ENCODE data around the gene CPAMD8.
"Not testable (repeated sequence)": the region's sequence is repeated elsewhere in the genome, so short reads cannot be mapped to it uniquely, and the experiment has no call there.

The CPAMD8 gene

DNA sequence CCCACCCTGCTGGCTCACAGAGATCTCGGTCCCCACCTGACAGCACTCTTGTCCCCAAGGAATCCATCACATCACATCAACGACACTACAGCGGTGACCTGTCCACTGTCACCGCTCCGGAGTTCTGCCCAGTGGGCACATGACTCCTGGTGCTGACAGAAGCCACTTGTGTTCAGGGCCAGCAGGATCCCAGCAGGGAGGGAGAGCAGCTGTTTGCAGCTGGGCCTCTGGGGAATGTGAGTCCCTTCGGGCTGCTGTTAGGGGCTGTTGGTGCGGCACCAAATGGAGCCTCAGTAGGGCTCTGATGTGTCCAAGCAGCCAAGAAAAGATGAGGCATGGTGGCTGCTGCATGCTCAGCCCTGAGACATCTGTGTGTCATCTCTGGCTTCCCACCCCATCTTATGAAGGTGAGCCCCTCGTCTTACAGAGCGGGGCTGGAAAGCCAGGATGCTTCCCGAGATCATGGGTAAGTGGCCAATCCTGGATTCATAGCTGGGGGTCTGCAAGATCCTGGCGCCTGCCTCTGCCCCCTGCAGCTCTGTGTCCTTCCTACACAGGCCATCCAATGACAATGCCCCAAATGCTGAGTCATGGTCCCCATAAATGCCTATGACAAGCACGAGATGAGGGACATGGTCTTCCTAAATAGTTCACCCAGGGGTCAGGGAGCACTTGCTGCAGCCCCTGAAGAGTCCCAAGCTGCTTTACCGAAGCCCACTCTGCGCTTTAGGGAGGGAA lies 81.8 kb downstream of the CPAMD8 start:
- DNase-seq: no peak

DNA sequence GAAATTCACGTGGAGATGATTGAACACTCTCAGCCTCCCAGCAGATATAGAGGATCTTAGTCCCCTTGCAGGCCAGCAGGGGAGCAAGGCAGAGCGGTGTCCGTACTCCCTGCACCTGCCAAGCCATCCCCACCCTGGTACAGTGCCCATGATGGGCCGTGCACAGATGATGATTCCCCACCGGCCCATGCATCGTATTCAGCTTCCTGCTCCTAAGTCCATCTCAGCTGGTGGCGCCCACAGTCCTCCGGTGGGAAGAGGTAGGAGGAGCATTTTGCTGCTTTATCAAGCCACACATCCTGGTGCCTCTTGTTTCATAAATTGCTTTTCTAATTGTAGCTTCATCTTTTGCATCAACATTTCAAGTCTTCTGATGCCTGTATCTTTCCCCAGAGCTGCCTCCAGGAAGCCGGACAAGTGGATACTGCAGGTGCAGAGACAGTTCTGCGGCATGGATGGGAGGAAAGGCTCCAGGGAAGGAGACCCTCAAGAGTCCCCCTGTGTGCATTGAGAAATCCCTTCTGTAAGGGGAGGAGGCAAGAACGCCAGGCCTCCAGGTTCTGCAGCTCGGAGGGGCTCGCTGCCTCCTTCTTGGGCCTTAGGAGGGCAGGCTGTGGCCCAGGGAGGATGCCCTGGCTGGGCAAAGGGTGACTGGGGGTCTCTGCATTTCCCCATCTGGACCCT lies 82.5 kb downstream of the CPAMD8 start:
- no peak for DNase-seq

GRCh38 chr19:16943090-16943489 lies 83.5 kb downstream of the CPAMD8 start:
- DNase-seq: not testable (repeated sequence)

GRCh38 chr19:16942583-16942982 lies 84.0 kb downstream of the CPAMD8 start:
- no peak for DNase-seq

GRCh38 chr19:16940626-16941025 lies 86.0 kb downstream of the CPAMD8 start:
- no peak for DNase-seq

- DNase-seq: not testable (repeated sequence)
These were observed 86.5 kb downstream of the CPAMD8 start for GRCh38 chr19:16940063-16940462.

DNA sequence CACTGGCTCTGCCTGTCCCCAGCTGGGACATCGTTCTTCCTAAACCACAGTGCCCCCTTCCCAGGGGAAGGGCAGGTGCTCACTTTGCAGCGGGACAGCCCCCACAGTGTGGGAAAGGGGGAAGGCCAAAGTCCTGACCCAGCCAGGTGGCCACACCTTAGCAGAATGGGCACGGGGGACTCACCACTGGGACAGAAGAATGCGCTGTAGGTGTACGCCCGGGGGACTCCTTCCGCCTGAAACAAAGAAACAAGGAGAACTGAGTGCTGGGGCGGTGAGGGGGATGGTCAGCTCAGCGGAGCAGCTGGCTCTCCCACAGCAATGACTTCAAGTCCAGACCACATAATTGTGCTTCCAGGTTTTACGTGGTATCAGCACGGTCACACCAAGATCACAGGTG lies 88.4 kb downstream of the CPAMD8 start:
- no peak for DNase-seq

DNA sequence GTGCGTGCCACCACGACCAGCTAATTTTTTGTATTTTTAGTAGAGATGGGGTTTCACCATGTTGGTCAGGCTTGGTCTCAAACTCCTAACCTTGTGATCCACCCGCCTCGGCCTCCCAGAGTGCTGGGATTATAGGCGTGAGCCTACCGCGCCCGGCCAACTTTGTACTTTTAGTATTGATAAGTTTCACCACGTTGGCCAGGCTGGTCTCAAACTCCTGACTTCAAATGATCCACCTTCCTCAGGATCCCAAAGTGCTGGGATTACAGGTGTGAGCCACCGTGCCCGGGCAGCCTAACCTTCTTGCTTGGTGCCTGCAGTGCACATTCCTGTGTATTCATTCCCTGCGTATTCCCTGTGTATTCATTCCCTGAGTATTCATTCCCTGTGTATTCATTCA lies 88.8 kb downstream of the CPAMD8 start:
- not testable (repeated sequence) for DNase-seq

DNA sequence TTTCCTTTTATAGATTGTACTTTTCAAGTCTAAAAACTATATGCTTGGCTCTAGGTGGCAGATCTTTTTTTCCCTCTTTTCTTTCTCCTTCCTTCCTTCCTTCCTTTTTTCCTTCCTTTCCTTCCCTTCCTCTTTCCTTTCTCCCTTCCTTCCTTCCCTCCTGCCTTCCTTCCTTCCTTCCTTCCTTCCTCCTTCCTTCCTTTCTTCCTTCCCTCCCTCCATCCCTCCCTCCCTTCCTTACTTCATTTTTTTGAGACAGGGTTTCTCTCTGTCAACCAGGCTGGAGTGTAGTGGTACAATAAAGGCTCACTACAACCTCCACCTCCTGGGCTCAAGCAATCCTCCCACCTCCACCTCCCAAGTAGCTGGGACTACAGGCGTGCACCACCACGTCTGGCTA lies 89.7 kb downstream of the CPAMD8 start:
- DNase-seq: no peak

- no peak for DNase-seq
These were observed 92.1 kb downstream of the CPAMD8 start for GRCh38 chr19:16934489-16934888.

- DNase-seq: no peak
These were observed 95.3 kb downstream of the CPAMD8 start for GRCh38 chr19:16931306-16931705.

DNA sequence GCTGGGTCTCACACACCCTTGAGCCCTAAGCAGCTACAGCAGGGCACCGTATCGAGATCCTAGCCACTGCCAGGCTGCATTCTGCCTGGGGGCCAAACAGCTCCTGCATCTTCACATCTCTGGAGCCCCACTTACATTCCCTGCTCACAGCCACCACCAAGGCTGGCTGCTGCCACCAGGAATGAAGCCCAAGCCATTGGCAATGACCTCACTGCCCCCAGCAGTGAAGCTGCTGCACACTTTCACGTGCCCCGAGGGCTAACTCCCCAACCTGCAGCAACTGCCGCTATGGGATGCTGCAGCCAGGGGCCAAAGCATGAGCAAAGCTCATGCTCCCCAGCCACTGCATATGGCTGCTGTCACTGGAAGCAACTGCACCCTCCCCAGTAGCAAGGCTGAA lies 95.9 kb downstream of the CPAMD8 start:
- DNase-seq: no peak

GRCh38 chr19:16928916-16929315 lies 97.7 kb downstream of the CPAMD8 start:
- no peak for DNase-seq

DNA sequence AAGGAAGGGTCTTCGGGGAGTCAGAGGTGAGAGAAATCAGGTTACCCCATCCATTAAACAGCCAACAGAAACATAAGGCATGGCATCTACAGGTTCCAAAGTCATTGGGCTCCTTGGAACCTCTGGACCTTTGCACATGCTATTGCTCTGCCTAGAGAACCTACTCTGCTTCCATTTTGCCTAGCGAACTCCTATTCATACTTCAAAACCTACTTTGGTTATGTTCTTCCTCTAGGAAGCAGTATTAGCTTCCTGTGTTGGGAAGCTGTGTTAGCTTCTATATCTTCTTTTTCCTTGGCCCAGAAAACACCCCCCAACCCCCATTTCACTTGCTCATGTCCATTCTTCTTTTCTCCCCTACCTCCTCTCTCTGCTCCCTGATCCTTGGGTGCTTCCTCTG lies 98.3 kb downstream of the CPAMD8 start:
- no peak for DNase-seq

DNA sequence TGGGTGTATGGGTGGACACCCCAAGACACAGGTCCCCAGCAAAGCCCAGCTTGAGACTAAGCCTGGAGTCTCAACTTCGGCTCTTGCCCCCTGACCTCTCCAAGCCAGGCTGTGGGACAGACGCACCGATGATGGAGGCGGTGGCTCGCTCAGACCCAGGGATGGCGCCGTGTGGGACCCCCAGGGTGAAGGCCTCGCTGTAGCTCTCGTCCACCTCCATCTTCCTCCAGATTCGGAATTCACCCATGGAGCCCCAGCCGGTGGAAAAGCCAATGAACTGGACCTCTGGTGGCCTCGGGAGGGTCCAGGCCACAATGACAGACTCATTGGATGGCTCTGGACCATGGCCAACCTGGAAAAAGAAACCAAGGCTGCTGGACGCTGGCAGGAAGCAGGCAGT lies 98.7 kb downstream of the CPAMD8 start:
- DNase-seq: no peak

- no peak for DNase-seq
These were observed 103.7 kb downstream of the CPAMD8 start for GRCh38 chr19:16922949-16923348.

- DNase-seq: no peak
These were observed 104.0 kb downstream of the CPAMD8 start for GRCh38 chr19:16922592-16922934.

GRCh38 chr19:16921766-16922591 lies 104.6 kb downstream of the CPAMD8 start:
- no peak for DNase-seq

DNA sequence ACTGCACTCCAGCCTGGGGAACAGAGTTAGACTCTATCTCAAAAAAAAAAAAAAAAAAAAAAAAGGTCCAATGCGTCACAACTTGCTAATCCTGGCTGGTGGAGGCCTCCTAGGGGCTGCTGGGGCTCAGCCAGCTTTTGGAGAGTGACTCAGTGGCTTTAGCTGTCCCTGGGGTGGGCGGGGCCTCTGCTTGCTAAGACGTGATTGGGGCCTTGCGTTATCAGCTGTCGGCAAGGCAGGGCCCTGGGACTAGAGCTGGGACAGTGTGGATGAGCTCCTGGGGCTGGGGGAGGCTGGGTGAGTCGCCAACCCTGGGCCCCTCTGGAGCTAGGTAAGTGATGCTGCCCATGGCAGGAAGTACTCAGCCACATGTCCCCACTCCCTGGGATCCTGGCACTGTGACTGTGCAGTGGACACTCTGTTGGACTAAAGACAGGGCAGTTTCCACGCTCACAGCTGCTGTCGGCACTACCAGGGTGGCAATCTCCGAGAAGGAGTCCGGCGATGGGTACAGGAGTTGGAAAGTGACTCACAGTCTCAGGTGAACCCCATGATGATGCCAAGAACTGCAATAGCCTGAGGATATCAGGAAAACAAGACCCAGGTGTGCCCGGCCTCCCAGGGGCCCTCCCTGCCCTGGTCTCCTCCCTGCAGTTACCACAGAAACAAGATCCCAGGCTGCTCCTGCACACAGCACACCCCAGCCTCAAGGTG lies 105.6 kb downstream of the CPAMD8 start:
- no peak for DNase-seq

- no peak for DNase-seq
These were observed 107.1 kb downstream of the CPAMD8 start for GRCh38 chr19:16919496-16919895.

GRCh38 chr19:16917401-16917800 lies 109.2 kb downstream of the CPAMD8 start:
- no peak for DNase-seq

DNA sequence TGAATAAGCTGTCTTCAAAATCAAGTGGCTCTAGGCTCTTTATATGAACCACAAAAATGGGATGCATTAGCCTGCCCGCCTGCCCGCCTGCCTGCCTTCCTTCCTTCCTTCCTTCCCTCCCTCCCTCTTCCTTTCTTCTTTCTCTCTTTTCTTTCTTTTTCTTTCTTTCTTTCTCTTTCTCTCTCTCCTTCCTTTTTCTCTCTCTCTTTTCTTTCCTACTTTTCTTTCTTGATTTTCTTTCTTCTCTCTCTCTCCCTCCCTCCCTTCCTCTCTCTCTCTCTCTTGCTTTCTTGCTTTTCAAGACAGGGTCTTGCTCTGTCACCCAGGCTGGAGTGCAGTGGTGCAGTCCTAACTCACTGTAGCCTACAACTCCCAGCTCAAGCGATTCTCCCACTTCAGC lies 110.9 kb downstream of the CPAMD8 start:
- DNase-seq: no peak

DNA sequence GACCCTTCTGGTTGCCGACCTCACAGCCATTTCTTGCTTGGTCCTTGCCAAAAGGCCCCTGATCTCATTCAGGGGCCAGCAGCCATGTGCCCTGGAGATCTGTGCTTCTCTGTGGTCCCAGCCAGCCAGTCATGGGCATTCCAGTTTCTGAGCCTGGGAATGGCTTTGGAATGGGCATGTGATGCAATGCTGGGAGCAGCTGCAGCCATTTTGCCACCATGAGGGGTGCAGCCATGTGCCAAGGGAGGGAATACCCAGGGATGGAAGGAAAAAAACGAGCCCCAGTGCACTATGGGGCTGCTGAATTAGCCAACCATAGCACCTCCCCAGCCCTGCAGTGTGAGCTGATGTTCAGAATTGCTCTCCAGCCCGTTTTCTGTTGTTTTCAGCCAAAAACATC lies 111.5 kb downstream of the CPAMD8 start:
- DNase-seq: no peak

Measured in CD4-positive, alpha-beta T cell treated with Interleukin-10 for 1 hour (primary cell).